Amygdala (tissue), 56 donors: Measurements from ENCODE around the gene RXFP4.
"Not testable (repeated sequence)": the region's sequence is repeated elsewhere in the genome, so short reads cannot be mapped to it uniquely, and the experiment has no call there.

ENCODE experiments used
- DNase-seq, 56 donors: peaks; one replicate each; lab custom pipeline; 2025; lab: John Stamatoyannopoulos, UW

The RXFP4 gene

DNA sequence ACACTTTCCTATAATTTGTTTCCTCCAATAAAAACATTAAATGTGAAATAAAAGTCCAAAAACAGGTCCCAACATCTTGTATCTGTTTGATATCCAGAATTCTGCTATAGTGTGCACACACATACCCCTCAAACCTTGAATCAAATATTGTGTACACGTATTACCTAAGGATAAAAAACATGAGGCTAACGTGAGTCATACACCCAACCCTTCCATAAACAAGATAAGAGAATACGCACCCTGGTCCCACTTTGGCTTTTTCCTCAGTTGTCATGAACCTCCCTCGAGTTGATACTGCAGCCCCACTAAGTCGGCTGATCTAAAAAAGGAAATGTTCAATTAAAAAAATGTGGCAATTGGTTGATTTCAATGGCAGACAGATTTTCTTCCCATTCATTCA, 12.4 kb upstream of the RXFP4 start:
- no peak for DNase-seq

DNA sequence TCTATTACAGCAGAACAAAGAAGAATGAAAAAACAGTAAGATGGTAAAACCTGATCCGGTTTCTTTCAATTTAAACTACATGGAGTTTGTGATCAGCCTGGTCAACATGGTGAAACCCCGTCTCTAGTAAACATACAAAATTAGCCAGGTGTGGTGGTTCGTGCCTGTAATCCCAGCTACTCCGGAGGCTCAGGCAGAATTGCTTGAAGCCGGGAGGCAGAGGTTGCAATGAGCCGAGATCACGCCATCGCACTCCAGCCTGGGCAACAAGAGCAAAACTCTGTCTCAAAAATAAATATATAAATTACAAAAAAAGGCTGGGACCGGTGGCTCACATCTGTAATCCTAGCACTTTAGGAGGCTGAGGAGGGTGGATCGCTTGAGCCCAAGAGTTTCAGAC, 10.7 kb upstream of the RXFP4 start:
- DNase-seq = not testable (repeated sequence)

DNA sequence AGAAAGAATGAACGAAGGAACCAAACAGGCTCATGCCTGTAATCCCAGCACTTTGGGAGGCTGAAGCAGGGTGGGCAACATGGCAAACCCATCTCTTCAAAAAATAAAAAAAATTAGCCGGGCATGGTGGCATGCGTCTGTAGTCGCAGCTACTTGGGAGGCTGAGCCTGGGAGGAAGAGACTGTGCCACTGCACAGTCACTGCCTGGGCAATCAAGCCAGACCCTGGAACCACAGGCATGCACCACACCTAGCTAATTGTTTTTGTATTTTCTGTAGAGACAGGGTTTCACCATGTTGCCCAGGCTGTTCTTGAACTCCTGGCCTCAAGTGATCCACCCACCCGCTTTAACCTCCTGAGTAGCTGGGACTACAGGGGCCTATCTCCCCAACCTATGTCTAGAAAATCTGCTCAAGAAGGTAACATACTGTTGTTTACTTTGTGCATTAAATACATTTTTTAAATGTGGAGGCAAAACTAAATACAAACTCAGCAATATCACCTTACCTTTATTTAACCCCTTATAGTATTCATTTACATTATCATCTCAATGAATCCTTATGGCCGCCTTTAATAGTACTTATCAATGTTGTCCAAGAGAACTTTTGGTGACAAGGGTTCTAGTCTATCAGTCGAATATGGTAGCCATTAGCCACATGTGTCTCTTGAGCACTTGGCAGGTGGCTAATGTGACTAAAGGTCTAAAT, 10.0 kb upstream of the RXFP4 start:
- DNase-seq = no peak

DNA sequence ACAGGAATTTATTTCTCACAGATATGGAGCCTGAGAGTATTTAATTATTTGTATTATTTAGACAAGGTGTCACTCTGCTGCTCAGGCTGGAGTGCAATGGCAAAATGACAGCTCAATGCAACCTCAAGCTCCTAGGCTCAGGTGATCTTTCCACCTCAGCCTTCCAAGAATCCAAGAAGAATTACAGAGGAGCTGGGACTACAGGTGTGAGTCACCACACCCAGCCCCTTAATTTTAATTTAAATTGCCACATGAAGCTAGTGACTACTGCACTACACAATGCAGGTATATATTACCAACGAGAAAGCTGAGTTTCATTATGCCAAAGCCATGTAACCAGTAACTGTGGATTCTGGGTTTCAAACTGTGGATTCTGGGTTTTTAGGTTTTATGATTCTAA, 9.4 kb upstream of the RXFP4 start:
- no peak for DNase-seq

DNA sequence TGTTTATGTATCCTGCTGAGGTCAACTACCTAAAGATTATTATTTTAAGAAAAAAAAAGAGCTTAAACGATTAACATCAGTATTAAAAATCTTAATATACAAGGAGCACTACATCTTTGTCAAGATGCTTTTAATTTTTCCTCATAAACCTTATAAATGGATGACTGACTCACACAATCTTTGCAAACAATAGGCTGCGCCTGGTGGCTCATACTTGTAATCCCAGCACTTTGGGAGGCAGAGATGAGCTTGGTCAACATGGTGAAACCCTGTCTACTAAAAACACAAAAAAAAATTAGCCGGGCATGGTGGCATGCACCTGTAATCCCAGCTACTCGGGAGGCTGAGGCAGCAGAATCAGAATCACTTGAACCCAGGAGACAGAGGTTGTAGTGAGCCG, 9.0 kb upstream of the RXFP4 start:
- no peak for DNase-seq

DNA sequence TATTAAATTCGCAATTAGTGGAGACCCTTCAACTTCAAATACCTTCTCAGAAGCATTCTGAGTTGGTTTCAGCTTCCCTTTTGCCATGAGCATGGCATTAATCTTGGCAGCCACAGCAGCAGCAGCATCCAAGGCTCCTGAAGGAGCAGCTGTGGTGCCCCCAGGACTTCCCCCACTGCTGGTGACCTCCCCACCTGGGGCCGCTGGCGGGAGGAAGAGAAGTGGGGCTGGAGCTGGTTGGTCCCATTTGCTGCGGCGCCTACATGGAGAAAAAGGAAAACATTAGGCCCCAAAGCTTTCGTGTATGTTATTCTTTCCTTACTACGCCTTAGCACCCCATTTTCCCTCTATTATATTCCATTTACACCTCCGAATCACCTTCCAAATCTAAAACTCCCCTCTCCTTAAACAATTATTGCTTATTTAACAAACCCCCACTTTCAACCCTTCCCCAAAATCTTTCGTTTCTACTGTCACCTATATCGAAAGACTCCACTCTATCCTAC, 7.8 kb upstream of the RXFP4 start:
- no peak for DNase-seq

DNA sequence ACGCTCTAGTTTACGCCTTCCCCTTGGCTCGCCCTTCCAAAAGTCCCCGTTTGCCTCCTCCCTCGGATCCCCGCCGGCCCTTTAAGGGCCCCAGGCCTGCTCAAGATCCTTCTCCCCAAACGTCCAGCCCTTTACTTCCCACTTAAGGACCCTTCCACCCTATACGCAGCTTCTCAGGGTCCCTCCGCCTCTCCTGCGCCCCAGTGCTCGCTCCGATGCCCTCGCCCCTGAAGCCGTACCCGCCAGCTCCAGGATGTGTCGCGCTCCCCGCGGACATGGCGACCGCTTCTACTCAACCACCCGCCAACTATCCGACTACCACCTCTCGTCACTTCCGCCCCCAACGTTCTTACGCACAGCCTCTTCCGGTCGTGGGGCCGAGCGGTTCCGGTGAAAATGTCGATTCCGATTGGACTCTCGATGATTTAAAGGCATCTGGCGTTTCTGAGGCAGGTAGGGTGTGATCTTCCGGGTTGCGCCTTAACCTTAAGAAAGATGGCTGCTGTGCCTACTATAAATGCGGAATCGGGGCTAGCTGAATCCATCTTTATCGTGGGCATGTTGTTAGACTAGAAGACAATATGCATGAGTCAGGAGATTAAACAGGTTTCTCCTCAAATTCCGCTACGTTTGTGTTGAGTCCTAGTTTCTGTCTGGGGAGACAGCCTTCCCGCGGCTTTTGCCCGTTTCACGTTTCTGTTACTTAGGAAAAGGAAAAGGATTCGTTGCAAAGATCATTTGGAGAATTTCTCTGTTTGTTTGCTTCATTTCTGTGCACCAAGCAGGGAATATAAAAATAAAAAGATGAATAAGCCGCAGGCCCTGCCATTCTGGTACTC, 7.1 kb upstream of the RXFP4 start, which contains the start of gene KHDC4:
Gene KHDC4, minus strand, starts transcription at position 317 of the 839 bp plus-strand sequence. Its CDS starts 40 bp downstream, at position 277.
- peak; percentile 84 to 99 (median 94) for DNase-seq

DNA sequence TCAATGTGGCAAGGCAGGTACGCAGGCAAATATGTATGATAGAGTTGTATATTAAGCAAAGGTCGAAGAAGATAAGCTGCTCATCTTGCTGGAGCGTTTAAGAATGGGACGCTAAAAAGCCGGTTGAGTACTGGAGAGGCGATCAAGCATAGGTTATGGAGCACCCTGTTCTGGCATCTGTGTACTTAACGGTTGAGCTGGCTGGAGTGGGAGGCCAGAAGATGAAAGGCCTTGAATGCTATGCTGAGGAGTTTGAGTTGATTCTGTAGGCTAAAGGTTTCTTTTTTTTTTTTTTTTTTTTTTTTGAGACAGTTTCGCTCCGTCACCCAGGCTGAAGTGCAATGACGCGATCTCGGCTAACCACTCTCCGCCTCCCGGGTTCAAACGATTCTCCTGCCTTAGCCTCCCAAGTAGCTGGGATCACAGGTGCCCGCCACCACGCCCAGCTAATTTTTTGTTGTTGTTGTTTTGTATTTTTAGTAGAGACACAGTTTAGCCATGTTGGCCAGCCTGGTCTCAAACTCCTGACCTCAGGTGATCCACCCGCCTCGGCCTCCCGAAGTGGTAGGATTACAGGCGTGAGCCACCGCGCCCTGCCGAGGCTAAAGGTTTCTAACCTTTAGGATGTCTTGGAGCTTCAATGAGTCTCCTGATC, 6.4 kb upstream of the RXFP4 start:
- no peak for DNase-seq

DNA sequence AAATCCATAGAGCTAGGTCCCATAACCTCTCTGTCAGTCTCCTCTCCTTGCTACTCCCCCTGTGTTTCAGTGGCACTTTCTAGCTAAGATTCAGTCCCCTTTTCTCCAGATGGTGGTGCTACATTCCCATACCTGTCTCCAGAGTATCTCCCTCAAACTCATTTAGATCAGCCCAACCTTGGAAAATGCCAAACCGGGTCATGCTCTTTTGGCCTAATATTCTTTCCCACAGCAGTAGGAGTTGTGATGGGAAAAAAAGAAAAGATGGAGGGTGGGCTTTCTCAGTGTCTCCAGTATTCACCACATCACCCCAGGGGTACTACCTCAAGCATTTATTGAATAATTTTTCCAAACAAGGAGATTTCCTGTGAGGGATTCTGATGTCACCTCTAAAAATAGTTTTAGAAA, 3.2 kb upstream of the RXFP4 start:
- DNase-seq = peak in 9 of 56 donors; percentile 7 to 62 (median 23)

DNA sequence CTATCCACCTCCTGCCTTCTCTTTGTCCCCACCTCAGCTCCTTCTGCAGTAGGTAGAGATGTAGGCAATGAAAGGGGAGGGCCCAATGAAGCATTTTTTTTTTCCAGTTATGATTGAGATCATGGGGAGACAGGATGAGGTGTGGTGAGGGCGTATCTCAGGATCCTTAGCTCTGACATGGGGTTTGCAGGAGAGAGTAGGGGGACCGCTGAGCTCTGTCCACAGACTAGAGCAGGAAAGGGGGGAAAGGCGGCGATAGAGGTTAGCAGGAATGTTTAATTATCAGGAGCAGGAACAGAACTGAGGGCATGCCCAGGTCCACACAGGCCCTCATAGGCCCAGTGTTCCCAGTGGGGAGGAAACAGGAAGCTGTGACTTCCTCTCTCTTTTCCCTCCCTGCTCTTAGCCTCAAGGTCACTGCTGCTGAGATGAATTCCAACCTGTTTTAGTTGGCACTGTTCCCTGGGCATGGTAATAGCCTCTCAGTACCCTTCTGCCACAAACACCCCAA, 901 bp upstream of the RXFP4 start:
- no peak for DNase-seq

DNA sequence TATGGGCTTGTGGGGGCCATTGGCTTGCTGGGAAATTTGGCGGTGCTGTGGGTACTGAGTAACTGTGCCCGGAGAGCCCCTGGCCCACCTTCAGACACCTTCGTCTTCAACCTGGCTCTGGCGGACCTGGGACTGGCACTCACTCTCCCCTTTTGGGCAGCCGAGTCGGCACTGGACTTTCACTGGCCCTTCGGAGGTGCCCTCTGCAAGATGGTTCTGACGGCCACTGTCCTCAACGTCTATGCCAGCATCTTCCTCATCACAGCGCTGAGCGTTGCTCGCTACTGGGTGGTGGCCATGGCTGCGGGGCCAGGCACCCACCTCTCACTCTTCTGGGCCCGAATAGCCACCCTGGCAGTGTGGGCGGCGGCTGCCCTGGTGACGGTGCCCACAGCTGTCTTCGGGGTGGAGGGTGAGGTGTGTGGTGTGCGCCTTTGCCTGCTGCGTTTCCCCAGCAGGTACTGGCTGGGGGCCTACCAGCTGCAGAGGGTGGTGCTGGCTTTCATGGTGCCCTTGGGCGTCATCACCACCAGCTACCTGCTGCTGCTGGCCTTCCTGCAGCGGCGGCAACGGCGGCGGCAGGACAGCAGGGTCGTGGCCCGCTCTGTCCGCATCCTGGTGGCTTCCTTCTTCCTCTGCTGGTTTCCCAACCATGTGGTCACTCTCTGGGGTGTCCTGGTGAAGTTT, 550 bp downstream of the RXFP4 start:
- DNase-seq = no peak

DNA sequence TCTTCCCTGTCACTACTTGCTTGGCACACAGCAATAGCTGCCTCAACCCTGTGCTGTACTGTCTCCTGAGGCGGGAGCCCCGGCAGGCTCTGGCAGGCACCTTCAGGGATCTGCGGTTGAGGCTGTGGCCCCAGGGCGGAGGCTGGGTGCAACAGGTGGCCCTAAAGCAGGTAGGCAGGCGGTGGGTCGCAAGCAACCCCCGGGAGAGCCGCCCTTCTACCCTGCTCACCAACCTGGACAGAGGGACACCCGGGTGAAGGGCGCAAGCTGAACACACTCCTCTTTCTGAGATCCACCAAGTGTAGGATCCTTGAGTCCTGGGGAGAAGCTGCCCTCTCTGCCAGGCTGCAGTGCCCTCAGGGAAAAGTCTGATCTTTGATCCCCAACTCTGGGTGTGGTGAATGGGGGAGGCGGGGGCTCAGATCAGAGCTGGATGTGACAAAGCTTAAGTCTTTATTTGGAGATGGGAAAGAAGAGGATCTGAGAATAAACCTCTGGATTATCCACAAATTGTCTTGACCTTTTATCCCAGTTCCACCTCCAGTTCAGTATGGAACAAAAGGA, 1.2 kb downstream of the RXFP4 start:
- DNase-seq = no peak

DNA sequence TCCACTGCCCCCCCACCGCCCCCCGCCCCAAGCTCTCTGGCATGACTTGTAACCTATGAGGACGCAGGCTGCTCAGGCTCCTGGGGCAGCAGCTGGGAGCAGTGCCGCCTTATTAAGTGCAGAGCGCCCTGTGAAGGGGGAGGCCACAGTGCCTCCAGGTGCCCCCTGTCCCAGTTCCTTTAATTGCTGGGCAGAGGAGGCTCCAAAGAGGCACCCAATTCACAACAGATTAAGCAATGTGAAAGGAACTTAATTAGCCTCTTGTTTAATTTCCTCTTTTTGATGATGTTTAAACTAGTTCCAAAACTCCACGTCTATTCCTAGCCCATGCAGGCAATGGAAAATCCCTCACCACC, 3.0 kb downstream of the RXFP4 start:
- no peak for DNase-seq

DNA sequence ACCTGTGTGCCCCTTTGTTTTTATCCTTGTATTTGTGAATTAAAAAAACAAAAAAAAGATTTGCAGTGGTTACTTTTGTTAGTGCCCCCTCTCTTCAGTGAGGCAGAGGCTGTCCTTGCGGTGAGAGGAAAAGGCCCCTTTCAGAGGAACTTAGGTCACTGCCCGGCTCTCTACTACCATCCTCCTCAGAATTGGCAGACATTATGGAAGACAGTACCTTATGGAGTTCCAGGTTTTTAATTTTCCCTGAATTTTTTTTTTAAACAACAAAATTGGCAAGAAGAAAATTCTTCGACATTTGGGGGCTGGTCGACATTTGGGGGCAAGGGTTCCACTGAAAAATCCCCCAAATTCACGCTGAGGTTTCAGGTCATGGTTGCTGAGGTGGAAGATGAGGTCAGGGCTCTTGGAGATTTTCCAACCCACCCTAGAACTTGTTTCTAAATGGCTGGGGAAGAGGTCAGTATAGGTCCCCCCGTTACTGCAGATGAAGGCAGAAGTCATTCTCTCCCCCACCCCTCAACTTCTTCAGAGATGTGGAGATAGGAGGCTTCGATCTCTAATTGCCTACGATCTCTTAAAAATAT, 5.3 kb downstream of the RXFP4 start:
- DNase-seq = no peak

DNA sequence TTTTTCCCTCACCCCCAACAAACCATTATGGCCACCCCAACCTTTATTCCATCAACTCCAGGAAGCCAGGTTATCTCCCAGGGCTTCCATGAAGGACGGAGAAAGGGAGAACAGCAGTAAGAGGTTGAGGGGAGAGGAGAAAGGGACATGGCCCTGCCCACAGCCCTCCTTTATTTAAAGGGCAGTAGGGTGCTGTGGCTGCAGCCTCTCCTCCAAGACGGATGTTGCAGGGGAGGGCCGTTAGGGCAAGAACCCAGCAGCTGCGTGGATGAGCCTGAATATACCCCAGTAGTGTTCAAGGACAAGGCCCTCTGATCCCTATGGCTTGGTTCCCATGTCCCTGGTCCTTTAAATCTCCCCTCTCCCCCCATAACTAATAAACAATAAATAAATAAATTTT, 5.9 kb downstream of the RXFP4 start:
- no peak for DNase-seq

DNA sequence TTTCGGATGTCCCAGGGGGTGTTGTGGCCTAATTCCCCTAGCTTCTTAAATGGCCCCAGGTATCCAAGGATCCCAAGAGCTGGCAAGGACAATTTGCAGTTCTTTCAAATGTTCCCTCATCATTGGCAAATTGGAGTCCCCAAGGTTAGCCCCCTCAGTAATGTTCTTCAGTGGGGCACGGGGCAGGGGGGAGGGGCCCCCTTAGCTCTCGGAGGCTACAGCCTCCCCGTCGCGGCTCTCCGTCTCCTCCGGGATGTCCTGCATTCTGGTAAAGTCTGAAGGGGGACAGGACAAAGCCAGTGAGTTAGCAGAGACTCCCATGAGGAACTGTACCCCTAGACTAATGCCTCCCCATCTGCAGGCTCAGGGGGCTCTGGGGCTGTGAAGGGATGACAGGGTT, 6.3 kb downstream of the RXFP4 start:
- DNase-seq = no peak

DNA sequence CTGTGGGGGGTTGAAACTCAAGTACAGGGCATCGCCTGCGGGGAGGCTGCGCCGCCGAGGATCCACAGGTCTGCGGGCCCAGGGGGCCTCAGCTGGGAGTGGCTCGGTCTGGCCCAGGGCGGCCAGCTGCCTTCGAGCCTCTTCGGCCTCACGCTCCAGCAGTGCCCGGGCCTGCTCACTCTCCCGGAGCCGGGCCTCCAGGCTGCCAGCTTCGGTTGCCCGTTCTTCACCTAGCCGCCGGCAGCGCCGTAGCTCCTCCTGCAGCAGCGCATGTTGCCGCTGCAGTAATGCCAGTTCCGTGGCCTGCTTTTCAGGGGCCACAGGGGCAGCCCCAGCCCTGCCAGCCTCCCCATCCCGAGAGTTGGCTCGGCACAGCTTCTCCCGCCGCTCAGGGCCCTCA, 9.4 kb downstream of the RXFP4 start:
- no peak for DNase-seq

DNA sequence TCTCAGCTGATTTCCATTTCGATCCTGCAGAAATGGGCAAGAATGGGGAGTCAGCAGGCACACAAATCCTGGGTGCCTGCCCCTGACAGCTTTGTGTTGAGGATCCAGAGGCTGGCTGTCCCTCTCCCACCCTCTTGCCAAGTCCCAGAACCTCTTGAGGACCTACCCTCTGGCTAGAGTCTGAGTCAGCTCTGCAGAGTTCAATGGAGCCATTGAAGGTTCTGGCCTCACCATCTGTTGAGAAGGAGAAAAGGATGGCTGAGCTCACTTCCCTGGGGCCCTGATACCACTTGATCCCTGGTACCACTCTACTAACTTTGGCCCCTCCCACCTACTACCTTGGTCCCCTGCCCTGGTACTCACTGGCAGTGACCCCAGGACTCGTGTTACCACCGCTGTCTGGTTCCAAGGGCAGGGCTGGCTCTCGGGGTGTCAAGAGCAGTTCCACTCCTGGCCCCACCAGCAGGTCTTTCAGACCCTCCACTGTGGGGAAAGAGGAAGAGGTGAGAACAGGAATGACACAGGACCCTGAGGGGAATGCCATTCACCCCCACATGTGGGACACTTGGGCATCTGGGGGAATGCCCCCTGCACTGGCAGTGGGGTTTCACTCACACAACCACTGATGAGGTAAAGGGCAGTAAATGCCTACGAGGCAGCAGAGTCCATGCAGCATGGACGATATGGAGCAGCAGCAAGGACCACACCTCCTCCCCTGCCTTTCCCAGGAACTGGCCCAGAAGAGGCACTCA, 10.5 kb downstream of the RXFP4 start:
- no peak for DNase-seq

DNA sequence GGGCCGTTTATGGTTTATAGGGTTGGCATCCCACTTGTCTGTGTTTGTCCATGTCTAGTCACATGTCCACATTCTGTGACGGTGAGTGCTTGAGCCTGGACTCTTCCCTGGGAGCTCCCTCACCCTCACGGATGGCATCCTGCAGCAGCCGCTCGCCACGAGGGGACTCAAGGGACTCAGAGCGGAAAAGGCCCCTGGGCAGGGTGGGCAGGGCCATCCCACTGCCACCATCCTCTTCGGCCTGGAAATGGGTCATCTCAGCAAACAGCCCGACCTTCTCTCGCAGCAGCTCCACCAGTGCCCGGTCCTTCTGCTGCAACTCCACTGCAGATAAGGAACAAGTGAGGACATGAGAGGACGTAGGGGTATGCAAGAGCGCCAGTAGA, 11.1 kb downstream of the RXFP4 start:
- no peak for DNase-seq
